GM18907 (cell line): ENCODE data around the gene PJA1.

Experiments
- ATAC-seq: cut with Tn5 transposase; IDR thresholded peaks from one replicate; pipeline ENCODE4 v1.9.1; 2021; ENCODE audit warnings: mild to moderate bottlenecking, moderate library complexity; ENCODE audit not compliant: unreplicated experiment

Gene PJA1

GRCh38 chrX:69165087-69165651 lies at the start of gene PJA1:
Gene PJA1, minus strand, starts transcription at chrX:69165453. Its CDS starts 2,380 bp downstream, at chrX:69163073.
- ATAC-seq: peak; percentile 91

GRCh38 chrX:69214463-69214862 lies 49.2 kb upstream of the PJA1 start:
- ATAC-seq: no peak

GRCh38 chrX:69211701-69212100 lies 46.4 kb upstream of the PJA1 start:
- ATAC-seq: no peak

- no peak for ATAC-seq
Observed at GRCh38 chrX:69210581-69210980, 45.3 kb upstream of the PJA1 start.

- ATAC-seq: no peak
Observed at GRCh38 chrX:69207216-69207615, 42.0 kb upstream of the PJA1 start.

GRCh38 chrX:69203638-69204037 lies 38.4 kb upstream of the PJA1 start:
- ATAC-seq: no peak

- no peak for ATAC-seq
Observed at GRCh38 chrX:69197690-69198089, 32.4 kb upstream of the PJA1 start.

GRCh38 chrX:69196666-69197065 lies 31.4 kb upstream of the PJA1 start:
- no peak for ATAC-seq

- no peak for ATAC-seq
Observed at GRCh38 chrX:69195810-69196209, 30.6 kb upstream of the PJA1 start.

- no peak for ATAC-seq
Observed at GRCh38 chrX:69195192-69195591, 29.9 kb upstream of the PJA1 start.

- ATAC-seq: no peak
Observed at GRCh38 chrX:69192603-69193002, 27.4 kb upstream of the PJA1 start.

GRCh38 chrX:69189576-69190371 lies 24.5 kb upstream of the PJA1 start:
- no peak for ATAC-seq

- no peak for ATAC-seq
Observed at GRCh38 chrX:69186651-69187050, 21.4 kb upstream of the PJA1 start.

GRCh38 chrX:69185886-69186285 lies 20.6 kb upstream of the PJA1 start:
- no peak for ATAC-seq

GRCh38 chrX:69185141-69185540 lies 19.9 kb upstream of the PJA1 start:
- ATAC-seq: no peak

GRCh38 chrX:69182818-69183380 lies 17.6 kb upstream of the PJA1 start:
- no peak for ATAC-seq

- no peak for ATAC-seq
Observed at GRCh38 chrX:69179380-69179911, 14.2 kb upstream of the PJA1 start.

GRCh38 chrX:69178592-69178991 lies 13.3 kb upstream of the PJA1 start:
- ATAC-seq: no peak

GRCh38 chrX:69177511-69178162 lies 12.4 kb upstream of the PJA1 start:
- ATAC-seq: no peak

- no peak for ATAC-seq
Observed at GRCh38 chrX:69176053-69176452, 10.8 kb upstream of the PJA1 start.

- no peak for ATAC-seq
Observed at GRCh38 chrX:69173906-69174305, 8.7 kb upstream of the PJA1 start.

- no peak for ATAC-seq
Observed at GRCh38 chrX:69172937-69173336, 7.7 kb upstream of the PJA1 start.
